Astrocyte (in vitro differentiated cells and primary cell): ENCODE results near the gene CRADD.
"Not testable (repeated sequence)": the region's sequence is repeated elsewhere in the genome, so short reads cannot be mapped to it uniquely, and the experiment has no call there.

Source experiments
- CTCF ChIP-seq: IDR thresholded peaks from 2 replicates; pipeline ENCODE4 v1.5.1; 2011; ENCODE audit warnings: low read depth, mild to moderate bottlenecking, inconsistent platforms, low read length, moderate library complexity; ENCODE audit not compliant: insufficient read depth
- EZH2 ChIP-seq: IDR thresholded peaks from 2 replicates; pipeline ENCODE4 v1.6.1; 2012; ENCODE audit warnings: mild to moderate bottlenecking, low read length, inconsistent platforms; ENCODE audit not compliant: insufficient read depth

- not testable (repeated sequence) for TF ChIP-seq CTCF, EZH2
These were observed 34.3 kb downstream of the CRADD start for GRCh38 chr12:93711502-93711901.
